Endothelial cell of umbilical vein (primary cell): ENCODE data around the gene IL4R.

ENCODE experiments used
- EZH2 ChIP-seq: IDR thresholded peaks from 2 replicates; pipeline ENCODE4 v1.6.1; 2012; ENCODE audit warnings: borderline replicate concordance, low read depth, mild to moderate bottlenecking, moderate library complexity, low read length, inconsistent platforms; ENCODE audit not compliant: severe bottlenecking
- POLR2A ChIP-seq: IDR thresholded peaks from 2 replicates; pipeline ENCODE4 v1.6.1; 2012; ENCODE audit warnings: low read depth, mild to moderate bottlenecking, control low read depth, low read length
- POLR2AphosphoS5 ChIP-seq: IDR thresholded peaks from 2 replicates; pipeline ENCODE4 v1.6.1; 2012; ENCODE audit warnings: low read depth, mild to moderate bottlenecking, control low read depth, low read length, moderate library complexity; ENCODE audit not compliant: insufficient read depth
- TF ChIP-seq, protein P1 (sequence below), 2 donors: IDR thresholded peaks; 1 replicate in 1 of 2; 2 replicates in 1 of 2; pipeline ENCODE4 v1.5.1; 2011; ENCODE audit warnings: low read length in 2 of 2, mild to moderate bottlenecking in 2 of 2, moderate library complexity in 2 of 2, control low read depth in 1 of 2, inconsistent platforms in 1 of 2, low read depth in 1 of 2; ENCODE audit not compliant: insufficient read depth in 1 of 2; ENCODE audit errors: extremely low read depth in 1 of 2

DNA sequence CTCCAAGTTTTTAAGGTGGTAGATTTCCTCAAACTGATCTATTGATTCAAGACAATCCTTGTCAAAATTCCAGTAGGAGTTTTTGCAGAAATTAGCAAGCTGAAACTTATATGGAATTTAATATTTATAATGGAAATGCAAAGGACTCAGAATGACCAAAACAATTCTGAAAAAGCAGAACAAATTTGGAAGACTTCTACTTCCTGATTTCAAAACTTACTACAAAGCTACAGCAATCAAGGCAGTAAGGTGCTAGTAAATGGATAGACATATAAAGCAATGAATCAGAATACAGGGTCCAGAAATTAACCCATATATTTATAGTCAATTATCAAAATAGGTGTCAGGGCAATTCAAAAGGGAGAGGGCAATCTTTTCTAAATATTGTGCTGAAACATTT is 76.4 kb downstream of the IL4R start:
- TF ChIP-seq, protein P1, sequence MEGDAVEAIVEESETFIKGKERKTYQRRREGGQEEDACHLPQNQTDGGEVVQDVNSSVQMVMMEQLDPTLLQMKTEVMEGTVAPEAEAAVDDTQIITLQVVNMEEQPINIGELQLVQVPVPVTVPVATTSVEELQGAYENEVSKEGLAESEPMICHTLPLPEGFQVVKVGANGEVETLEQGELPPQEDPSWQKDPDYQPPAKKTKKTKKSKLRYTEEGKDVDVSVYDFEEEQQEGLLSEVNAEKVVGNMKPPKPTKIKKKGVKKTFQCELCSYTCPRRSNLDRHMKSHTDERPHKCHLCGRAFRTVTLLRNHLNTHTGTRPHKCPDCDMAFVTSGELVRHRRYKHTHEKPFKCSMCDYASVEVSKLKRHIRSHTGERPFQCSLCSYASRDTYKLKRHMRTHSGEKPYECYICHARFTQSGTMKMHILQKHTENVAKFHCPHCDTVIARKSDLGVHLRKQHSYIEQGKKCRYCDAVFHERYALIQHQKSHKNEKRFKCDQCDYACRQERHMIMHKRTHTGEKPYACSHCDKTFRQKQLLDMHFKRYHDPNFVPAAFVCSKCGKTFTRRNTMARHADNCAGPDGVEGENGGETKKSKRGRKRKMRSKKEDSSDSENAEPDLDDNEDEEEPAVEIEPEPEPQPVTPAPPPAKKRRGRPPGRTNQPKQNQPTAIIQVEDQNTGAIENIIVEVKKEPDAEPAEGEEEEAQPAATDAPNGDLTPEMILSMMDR (IDR thresholded peaks at IDR 0.05; ENCODE audit: extremely low read depth in 1 of 2, insufficient read depth in 1 of 2, low read depth in 1 of 2, low read length in 2 of 2), result no peak
- TF ChIP-seq POLR2AphosphoS5, result no peak
- no peak for TF ChIP-seq EZH2
- TF ChIP-seq POLR2A, result no peak
